Erythroblast (primary cell): ENCODE results near the gene DGKD.

Source experiments
- GATA1 ChIP-seq: IDR thresholded peaks from 2 replicates; pipeline ENCODE4 v1.6.1; 2011; ENCODE audit warnings: low read depth, mild to moderate bottlenecking, control low read depth, low read length, moderate library complexity
- POLR2A ChIP-seq: IDR thresholded peaks from 2 replicates; pipeline ENCODE4 v1.6.1; 2011; ENCODE audit warnings: mild to moderate bottlenecking, low read length

GRCh38 chr2:233446121-233446520, 91.8 kb downstream of the DGKD start:
- TF ChIP-seq POLR2A (no peak), GATA1 (no peak)
